Ramos (cell line): ENCODE data around the gene FBXL7.

Source experiments
- in situ Hi-C: fragments of 300-500 bp; cut with MboI; formaldehyde crosslinking; loops from one replicate; pipeline ENCODE4 v1.14.3; 2022; ENCODE audit warnings: low sequenced_read_pairs; ENCODE audit not compliant: unreplicated experiment

The FBXL7 gene

DNA sequence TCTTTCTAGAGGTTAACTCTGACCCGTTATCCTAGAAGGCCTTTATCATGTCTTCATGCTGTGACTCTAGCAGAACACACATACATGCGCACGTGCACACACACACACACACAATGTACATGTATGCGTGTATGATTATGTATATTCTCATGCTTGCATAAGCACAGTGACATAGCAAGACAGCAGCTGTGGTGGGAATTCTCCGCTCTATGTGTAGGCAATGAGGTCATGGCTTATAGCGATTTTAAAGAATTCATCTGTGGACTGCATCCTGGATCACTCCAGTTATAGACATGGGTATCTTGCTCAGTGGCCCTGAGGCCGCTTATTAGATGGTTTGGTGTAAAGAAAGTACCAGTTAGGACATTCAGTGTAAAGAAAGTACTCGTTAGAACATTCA is 106.2 kb downstream of the FBXL7 start:
- in situ Hi-C loops, result no loop called here

DNA sequence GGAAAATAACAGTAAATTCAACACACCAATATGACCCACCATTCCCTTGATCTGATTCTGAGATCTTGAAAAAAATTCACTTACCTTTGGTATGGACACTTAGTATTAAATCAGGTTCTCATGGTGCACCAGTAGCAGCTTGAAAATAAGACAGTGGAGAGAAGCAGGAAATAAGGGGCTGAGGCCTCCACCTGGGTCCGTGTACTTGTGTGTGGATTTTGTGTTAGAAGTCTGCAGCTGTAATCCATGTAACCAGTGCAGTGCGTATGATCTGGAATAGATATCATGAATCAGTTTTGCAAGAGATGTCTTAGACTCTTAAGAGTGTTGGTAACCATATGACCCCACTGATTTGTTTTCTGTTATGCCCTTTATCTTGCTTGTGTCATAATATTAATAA is 107.1 kb downstream of the FBXL7 start:
- in situ Hi-C loops, result no loop called here

DNA sequence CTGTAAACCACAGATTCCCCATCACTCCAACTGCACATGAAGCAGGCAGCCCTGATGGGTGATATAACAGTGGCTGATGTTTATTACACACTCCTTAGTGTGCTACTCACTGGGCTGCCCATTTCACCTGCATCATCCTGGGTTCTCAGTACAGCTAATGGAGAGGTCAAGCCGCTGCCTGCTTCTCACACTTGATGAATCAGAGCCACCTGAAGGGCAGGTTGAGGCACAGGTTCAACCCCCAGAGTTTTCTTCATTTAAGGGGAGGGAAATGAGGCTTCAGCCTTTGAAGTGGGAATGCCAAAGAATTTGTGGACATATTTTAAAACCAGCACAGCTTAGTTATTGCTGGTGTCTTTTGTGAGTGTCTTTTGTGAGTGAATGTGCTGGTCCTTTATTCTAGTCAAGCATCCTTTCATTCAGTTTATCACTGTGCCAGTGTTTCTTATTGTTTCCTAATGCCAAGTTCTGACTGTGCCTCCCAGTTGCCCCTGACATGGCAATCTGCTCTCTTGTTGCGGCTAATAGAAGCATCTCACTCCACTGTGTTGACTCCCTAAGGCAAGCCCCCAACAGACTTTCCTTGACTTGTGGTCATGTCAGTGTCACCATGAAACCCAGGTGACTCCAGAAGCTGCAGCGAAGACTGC is 109.2 kb downstream of the FBXL7 start:
- in situ Hi-C loops, result no loop called here

DNA sequence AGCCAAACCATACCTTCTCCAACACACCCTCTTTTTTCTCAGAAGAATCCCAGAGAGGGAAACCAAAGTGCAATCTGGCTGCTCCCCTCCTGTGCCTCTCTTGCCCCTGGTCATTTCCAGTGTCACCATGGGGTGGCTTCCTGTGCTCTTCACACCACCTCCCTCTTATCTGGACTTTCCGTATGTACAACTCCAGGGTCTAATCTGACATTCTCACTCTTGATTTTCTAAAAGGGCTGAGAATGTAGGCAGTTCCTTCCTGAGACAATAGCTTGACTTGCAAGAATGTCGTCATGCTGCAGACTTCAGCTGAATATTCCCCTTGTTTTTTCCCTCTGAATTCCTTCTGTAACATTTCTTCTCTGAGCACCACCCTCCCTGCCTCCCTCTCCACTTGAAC is 110.2 kb downstream of the FBXL7 start:
- in situ Hi-C loops, result no loop called here

DNA sequence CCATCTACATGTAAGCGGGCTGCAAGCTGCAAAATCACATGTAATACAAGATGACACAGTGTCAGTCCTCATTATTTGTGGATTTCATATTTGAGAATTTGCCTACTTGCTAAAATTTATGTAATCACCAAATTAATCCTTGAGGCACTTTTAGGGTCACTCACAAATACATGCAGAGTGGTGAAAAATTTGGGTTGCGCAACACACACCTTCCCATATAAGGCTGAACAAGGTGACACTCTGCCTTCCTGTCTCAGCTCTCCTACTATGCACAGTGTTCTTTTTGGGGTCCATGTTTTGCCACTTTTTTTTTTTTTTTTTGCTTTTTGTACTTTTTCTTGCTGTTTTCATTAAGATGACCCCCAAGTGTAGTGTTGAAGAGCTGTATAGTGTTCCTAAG is 111.0 kb downstream of the FBXL7 start:
- in situ Hi-C loops, result no loop called here

DNA sequence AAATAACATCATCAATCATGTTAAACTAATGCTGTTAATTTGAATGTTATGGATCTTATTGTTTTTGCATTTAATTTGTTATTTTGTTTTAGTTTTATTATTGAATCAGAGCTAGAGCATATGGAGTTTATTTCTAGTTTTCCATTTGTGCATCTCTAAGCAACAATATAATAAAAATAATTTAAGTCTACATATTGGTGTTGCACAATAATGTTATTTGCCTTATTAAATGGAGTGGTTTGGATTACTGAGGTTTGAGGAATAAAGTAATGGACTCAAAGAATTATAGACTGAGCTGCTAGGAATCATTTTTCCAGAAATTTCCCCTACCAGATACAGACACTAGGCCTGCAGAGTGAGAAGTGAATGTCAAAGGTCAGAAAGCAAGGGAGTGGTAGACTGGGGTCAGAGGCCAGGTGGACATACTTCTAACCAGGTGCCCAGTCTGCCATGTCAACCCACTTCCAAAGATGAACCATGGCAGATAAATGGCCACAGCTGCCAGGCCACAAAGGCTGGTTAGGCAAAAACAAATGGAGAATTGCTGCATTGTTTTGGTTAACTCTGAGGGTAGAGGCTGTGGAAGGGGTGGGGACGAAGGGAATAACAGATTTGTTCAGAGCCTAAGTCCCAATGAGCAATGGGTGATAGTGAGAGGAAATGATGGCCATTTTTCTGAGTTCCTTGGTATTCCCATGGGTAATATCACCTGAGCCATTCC is 113.1 kb downstream of the FBXL7 start:
- in situ Hi-C loops, result no loop called here

DNA sequence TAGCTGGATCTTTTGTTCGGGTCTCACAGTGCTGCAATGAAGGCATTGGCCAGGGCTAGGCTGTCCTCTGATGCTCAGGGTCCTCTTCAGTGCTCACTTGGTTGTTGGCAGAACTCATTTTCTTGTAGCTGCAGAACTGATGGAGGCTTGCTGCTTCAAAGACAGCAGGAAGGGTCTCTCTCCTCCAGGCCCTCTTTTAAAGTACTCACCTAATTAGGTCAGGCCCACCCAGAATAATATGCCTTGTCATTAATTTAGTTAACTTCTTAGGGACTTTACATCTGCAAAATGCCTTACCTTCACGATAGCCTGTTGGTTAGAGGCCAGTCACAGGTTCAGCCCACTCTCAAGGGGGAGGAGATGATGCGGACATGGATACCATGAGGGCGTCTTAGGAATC is 114.7 kb downstream of the FBXL7 start:
- in situ Hi-C loops, result no loop called here

DNA sequence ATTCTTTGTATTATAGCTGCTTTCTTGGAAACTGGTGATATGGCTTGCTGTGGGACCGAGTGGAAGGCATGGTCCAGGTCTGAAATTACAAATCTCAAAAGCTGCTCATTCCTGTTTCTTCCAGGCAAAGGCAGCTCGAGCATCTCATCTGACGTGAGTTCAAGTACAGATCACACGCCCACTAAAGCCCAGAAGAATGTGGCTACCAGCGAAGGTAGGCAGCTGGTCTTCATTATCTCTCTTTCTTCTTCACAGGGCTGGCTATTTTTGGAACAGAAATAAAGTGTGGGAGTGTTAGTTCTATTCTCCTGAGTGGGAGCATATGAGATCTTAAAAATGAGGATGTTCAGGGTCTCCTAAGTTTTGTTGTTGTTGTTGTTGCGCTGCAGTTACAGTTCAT is 115.9 kb downstream of the FBXL7 start:
- in situ Hi-C loops, result no loop called here

DNA sequence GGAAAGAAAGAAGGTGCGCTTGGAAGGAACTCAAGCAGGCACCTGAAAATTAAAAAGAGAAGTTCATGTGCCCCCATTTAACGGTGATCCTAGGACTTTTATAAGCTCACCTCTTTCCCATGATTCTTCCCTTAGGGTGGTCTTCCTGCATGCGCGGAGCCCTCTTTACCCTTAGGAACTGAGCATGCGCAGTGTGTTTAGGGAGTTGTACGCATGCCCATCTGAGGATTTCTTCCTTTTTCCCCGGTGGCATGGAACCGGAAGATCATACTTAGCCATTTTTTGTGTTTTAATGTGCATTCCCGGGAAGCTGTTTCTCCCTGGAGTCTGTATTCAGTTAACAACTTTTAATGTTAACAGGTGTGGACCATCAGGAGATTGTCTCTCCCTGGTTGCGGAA is 119.0 kb downstream of the FBXL7 start:
- in situ Hi-C loops, result no loop called here

DNA sequence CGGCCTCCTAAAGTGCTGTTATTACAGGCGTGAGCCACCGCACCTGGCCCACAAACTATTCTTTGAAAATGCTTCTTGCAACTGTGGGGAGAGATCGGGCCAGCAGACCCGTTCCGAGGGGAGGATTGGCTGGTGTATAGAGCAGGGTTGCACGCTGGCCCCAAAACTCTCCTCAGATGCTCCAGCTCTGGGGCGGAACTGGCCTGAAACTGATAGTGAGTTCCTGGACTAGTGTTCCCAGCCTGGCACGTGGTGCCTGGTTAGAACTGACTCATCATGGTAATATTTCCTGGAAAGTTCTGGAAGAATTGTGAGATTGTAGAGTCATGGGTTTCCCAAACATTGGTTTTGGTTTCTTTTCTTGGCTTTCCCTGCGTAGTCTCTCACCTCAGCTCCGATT is 120.5 kb downstream of the FBXL7 start:
- in situ Hi-C loops, result no loop called here

DNA sequence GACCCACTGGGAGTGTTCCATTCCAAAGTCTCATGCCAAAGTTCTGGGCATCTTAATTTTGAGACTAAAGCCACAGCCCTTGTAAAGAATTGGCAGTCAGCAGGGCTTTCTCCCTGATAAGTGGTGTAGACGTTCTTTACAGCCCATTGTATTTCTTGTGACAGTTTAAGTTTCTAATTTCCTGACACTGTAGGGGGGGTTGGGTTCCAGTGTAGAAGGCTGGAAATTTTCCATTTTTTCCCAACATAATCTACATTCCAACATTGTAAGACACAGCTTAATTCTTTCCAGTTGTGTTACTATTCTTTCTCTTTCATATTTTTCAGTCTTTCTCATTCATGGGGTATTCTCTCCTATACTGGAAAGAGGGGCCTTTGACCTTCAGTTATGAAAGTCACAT is 121.1 kb downstream of the FBXL7 start:
- in situ Hi-C loops, result no loop called here

DNA sequence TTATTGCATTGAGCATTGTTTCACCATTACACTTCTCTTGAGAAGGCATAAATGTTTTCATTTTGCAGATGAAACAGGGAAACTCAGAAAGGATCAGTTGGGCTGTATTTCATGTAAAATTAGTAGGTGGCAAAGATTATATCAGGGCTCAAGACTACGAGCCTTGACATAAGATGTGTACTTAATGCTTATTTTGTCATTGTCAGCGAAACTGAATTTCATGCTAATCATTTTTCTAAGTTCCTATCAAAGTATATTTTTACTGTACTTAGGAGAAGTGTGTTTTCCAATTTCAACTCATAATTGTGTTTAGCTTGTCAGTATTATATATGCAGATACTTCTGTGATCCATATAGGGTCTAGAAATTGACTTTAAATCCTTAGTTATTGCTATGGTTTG is 123.8 kb downstream of the FBXL7 start:
- in situ Hi-C loops, result no loop called here

DNA sequence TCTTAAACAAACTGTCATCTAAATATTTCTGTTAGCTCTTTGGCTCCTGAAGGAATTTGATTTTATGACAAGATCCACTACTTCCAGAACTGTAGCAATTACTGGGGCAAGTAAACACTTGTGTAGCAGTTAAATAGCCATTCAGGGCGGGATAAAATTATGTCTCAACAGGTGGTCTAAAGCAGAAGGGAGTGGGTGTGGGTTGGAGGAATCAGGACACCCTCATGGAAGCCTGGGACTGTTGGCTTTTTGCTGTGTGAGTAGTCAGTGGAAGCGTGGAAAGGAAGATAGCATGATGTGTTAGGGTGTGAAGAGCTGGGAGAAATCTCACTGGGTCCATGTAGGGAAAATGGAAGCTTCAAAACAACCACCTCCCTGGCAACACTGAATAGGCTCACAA is 127.1 kb downstream of the FBXL7 start:
- in situ Hi-C loops, result no loop called here

DNA sequence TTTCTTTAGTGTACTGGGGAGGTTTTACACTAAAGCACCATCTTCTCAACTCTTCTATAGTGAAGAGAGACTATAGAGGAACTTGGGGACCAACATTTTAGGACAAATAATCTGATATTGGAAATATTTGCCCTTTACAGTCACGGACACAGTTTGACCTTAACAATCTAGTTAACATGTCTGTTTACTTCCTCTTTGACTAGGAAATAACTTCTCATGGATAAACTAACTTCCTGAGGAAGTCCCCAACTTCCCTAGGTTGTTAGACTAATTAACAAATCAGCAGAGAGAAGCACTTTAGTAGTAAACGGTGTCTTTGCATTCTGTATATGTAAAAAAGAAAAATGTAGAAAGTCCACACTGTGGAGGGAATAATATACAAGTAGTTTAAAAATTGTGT is 127.7 kb downstream of the FBXL7 start:
- in situ Hi-C loops, result no loop called here

DNA sequence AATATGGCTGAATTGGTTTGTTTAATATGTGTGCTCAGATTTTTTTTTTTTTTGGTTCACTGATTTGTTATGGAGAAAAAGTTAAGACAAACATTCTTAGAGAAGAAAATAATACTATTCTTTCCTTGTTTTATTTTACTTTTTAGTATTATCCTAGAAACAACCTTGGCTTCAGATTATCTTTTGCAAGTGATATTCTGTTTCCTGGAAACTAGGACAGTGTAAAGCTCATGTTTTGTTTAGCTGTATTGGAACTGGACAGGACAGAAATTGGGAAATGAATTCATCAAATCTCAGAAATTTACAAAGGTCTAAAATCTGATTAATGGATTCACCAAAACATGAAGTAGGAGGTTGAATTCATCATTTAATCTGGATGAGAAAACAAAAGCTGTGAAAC is 130.5 kb downstream of the FBXL7 start:
- in situ Hi-C loops, result no loop called here

DNA sequence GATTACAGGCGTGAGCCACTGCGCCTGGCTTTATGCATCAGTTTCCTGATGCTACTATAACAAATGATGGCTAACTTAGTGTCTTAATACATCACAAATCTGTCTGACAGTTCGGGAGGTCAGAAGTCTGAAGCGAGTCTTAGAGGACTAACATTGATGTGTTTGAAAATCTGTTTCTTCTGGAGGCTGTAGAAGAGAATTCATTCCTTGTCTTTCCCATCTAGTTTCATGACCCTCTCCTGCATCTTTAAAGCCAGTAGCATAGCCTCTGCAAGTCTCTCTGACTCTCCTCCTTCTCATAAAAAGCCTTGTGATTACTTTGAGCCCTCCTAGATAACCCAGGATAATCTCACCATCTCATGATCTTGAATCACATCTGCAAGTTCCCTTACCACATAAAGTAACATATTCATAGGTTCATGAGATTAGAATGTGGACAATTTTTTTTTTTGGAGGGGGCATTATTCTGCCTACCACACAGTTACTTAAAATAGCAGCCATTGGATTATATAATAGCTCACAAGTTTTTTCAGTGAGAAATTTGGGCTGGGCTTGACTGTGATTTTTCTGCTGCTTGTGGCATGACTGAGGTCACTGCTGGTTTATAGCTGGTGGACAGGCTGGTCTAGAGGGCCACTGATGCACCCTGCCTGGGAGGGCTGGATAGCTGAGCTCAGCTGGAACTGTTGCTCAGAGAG is 134.8 kb downstream of the FBXL7 start:
- in situ Hi-C loops, result no loop called here

DNA sequence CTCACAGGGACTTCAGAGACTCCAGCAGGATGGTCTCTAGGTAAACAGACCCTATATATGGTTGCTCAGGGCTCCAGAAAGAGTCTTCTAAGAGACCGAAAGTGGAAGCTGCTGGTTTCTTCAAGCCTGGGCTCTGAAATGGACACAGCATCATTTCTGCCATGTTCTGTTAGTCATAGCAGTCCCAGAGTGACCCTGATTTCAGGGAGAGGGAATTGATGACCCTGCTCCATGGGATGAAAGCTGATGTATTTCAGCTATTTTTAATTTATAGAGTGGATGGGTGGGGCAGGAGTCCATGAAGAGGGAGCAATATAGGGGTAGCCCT is 135.3 kb downstream of the FBXL7 start:
- in situ Hi-C loops, result no loop called here

DNA sequence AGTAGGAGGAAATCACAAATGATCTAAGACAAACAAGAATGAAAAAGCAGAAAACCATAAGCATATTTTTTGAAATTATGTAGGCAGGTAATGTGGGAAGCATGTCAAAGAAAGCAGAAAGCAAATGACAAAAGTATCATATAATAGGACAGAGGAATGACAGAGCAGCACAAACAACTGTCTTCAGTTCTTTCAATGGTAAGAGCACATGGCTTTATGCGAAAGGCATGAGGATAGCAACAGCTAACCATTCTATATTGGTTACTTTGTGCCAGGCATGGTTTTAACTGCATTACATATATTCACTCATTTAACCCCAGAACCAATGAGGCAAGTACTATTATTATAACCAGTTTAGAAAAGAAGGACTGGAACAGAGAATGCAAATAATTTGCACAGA is 137.4 kb downstream of the FBXL7 start:
- in situ Hi-C loops, result no loop called here

DNA sequence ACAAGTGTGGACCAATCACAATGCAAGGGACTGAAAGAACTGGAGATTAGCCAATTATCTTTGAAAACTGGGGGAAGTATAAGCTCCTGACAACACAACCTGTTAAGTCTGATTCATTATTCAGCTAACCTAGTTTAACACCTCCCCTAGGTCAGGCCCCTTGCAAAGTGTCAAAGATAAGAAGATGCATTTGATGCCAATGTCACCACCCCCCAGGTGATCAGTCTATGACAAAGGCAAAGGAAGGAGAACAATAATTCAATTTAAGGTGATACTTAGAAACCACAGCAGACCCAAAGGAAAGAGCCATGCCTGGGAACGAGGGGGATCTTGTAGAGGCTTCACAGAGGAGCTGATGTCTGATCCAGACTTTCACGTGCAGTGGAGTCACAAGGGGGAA is 137.9 kb downstream of the FBXL7 start:
- in situ Hi-C loops, result no loop called here

DNA sequence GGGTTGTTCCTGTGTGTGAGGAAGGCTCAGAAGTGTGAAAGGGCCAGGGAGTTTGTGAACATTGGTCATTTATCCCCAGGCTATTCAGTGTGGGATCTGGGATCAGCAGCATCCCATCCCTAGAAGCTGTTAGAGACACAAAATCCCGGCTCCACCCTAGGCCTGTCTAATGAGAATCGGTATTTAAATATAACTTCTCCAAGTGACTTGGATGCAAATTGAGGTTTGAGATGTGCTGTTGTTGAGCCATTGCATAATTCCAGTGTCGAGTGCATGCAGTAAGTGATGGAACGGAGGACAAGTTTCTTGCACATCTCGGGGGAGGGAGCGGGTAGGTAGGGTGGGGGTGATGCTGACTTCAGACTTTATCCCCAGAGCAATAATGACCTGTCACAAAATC is 138.3 kb downstream of the FBXL7 start:
- in situ Hi-C loops, result no loop called here

DNA sequence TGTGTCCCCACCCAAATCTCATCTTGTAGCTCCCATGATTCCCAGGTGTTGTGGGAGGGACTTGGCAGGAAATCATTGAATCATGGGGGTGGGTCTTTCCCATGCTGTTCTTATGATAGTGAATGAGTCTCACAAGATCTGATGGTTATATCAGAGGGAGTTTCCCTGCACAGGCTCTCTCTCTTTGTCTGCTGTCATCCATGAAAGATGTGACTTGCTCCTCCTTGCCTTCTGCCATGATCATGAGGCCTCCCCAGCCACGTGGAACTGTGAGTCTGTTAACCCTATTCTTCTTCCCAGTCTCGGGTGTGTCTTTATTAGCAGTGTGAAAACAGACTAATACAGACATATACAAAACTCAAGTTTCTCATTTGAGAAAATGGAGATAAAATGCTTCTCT is 139.3 kb downstream of the FBXL7 start:
- in situ Hi-C loops, result no loop called here

DNA sequence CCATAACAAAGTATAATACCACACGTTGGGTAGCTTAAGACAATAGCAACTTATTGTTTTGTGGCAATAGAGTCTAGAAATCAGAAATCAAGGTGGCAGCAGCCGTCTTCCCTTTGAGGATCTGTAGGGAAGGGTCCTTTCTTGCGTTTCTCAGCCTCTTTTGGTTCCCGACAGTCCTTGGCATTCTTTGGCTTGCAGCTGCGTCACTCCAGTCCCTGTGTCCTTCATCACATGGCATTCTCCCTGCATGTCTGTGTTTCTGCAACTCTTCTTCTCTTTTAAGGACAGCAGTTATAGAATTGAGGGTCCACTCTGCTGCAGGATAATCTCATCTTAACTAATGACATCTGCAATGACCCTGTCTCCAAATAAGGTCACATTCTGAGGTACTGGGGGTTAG is 140.1 kb downstream of the FBXL7 start:
- in situ Hi-C loops, result no loop called here
